Calu3 (cell line): ENCODE data around the gene ZC3H6. TPM values are rescaled to one million over a fixed set of nuclear protein-coding genes. Genes with fewer than 3 reads are reported as not detected.

ENCODE experiments used
- Bru-seq: library from RNA; stranded (reverse); fragments of 400-500 nt; gene quantifications from one replicate; lab custom pipeline; 2021; lab: Mats Ljungman, UMichigan
- BruChase-seq, 2 experiments: library from RNA; stranded (reverse); fragments of 400-500 nt; gene quantifications; one replicate each; lab custom pipeline; 2021; lab: Mats Ljungman, UMichigan
- BruUV-seq: library from RNA; stranded (reverse); fragments of 400-500 nt; replicated peaks from 2 replicates; lab custom pipeline; 2021; lab: Mats Ljungman, UMichigan
- CTCF ChIA-PET: fragments of 300-600 bp; sonication (Branson Sonifier 250); formaldehyde crosslinking; loops from one replicate; lab custom pipeline; 2022; ENCODE audit warnings: antibody characterized with exemption; lab: Charles Lee
- DNase-seq: peaks from one replicate; pipeline ENCODE4 v3.0.0; 2022
- H3K27ac Mint-ChIP-seq: one replicate; pipeline ENCODE4 v1.8.0; 2022; ENCODE audit warnings: mixed read lengths; ENCODE audit not compliant: unreplicated experiment
- H3K27me3 Mint-ChIP-seq: one replicate; pipeline ENCODE4 v1.8.0; 2022; ENCODE audit warnings: mixed read lengths; ENCODE audit not compliant: unreplicated experiment
- H3K36me3 Mint-ChIP-seq: one replicate; pipeline ENCODE4 v1.8.0; 2022; ENCODE audit warnings: mild to moderate bottlenecking, moderate library complexity, mixed read lengths; ENCODE audit not compliant: insufficient read depth, unreplicated experiment
- H3K4me1 Mint-ChIP-seq: one replicate; pipeline ENCODE4 v1.8.0; 2022; ENCODE audit warnings: mild to moderate bottlenecking, low read depth, mixed read lengths; ENCODE audit not compliant: unreplicated experiment
- H3K4me3 Mint-ChIP-seq: one replicate; pipeline ENCODE4 v1.8.0; 2022; ENCODE audit warnings: mild to moderate bottlenecking, low read depth, moderate library complexity, mixed read lengths; ENCODE audit not compliant: unreplicated experiment
- H3K9me3 Mint-ChIP-seq: one replicate; pipeline ENCODE4 v1.8.0; 2022; ENCODE audit warnings: low read depth, mixed read lengths; ENCODE audit not compliant: unreplicated experiment
- CTCF ChIP-seq: fragments of 200-600 bp; IDR thresholded peaks from one replicate; pipeline ENCODE4 v1.8.0; 2022; ENCODE audit warnings: antibody characterized with exemption; ENCODE audit not compliant: unreplicated experiment
- intact Hi-C: fragments of 100-400 bp; cut with micrococcal nuclease; formaldehyde crosslinking; loops from one replicate; pipeline ENCODE4 v1.10.0; 2022; ENCODE audit not compliant: unreplicated experiment
- long read RNA-seq: library from polyadenylated mRNA; stranded (forward); transcript quantifications from one replicate; pipeline ENCODE4 v2.0.0, GENCODE V29; 2022
- total RNA-seq: library from RNA; stranded (reverse); gene quantifications from 2 replicates; pipeline ENCODE4 v1.2.3, GENCODE V29; 2022

Gene ZC3H6
- total RNA-seq (4.4 and 6.6 TPM in 2 replicates), Bru-seq, nascent RNA (percentile 63 among the genes with signal in this experiment), BruChase-seq, experiment 1, labeled RNA remaining after a 6-hour chase (percentile 71 among the genes with signal in this experiment), BruChase-seq, experiment 2, labeled RNA remaining after a 2-hour chase (percentile 69 among the genes with signal in this experiment)
- long read RNA-seq = 0 reads

- H3K4me1 Mint-ChIP-seq = no peaks in the 10 kb centered on the region
- intact Hi-C loops = no loop called here
- TF ChIP-seq CTCF = no peak
- peak within 1 kb of the TSS; percentile 91 for H3K4me3 Mint-ChIP-seq
- no TSS peak for BruUV-seq
- no peaks in the 10 kb centered on the region for H3K27me3 Mint-ChIP-seq
- DNase-seq = peak; percentile 99
- CTCF ChIA-PET = interaction anchor here (0.7 kb wide), 1 partner anchor 378 kb away, joined by 3 read pairs; no protein-coding TSS in a partner anchor
- H3K27ac Mint-ChIP-seq = peak within 1 kb of the TSS; percentile 93
- H3K36me3 Mint-ChIP-seq = peaks cover 22% of the 10 kb centered on the region
- H3K9me3 Mint-ChIP-seq = no peaks in the 10 kb centered on the region
These were observed at the start of gene ZC3H6 for GRCh38 chr2:112275311-112275886. Gene ZC3H6, plus strand, starts transcription at chr2:112275597. Its CDS starts 398 bp downstream, at chr2:112275995.

DNA sequence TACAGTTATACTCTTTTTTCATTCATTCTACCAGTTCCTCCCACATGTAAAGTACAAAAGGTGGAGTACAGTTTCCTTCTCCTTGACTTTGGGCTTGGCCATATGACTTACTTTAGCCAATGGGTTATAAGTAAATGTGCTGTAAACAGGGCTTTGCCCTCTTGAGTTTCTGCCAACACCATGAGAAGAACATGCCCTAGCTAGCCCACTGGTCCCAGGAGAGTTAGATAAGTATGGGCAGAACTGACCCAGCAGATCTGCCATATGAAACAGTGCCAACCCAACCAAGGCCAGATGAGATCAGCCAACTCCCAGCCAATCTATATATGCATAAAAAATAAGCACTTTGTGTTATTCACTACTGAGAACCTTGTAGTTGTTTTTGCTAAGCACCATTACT lies 46.0 kb upstream of the ZC3H6 start:
- Mint-ChIP-seq H3K9me3 (no peaks in the 10 kb centered on the region), H3K36me3 (no peaks in the 10 kb centered on the region), H3K27ac (no peak overlapping the region), H3K4me3 (no peak overlapping the region), H3K4me1 (no peaks in the 10 kb centered on the region), H3K27me3 (no peaks in the 10 kb centered on the region)
- CTCF ChIA-PET = no interaction called here
- no peak for DNase-seq
- no peak for TF ChIP-seq CTCF
- BruUV-seq = no TSS peak
- intact Hi-C loops = no loop called here

DNA sequence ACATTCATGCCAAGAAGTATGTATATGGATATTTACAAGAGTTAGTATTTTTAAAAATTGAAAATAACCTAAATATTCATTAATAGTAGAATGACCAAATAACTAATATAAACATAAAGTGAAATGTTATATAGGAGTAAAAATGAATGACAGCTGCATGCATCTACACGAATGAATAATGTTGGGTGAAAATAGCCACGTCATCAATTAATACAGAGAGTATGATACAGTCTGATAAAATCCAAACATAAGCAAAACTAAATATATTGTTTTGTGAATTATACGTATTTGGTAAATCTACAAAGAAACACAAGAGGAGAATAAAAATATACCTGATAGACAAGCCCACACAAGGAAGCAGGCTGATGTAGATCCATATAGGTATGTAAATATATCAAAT lies 45.0 kb upstream of the ZC3H6 start:
- CTCF ChIA-PET = no interaction called here
- Mint-ChIP-seq H3K27ac (no peak overlapping the region), H3K36me3 (no peaks in the 10 kb centered on the region), H3K27me3 (no peaks in the 10 kb centered on the region), H3K4me1 (no peaks in the 10 kb centered on the region), H3K4me3 (no peak overlapping the region), H3K9me3 (no peaks in the 10 kb centered on the region)
- no peak for TF ChIP-seq CTCF
- intact Hi-C loops = no loop called here
- no peak for DNase-seq
- no TSS peak for BruUV-seq

- BruUV-seq = no TSS peak
- Mint-ChIP-seq H3K27ac (no peak overlapping the region), H3K27me3 (no peaks in the 10 kb centered on the region), H3K9me3 (no peaks in the 10 kb centered on the region), H3K36me3 (no peaks in the 10 kb centered on the region), H3K4me3 (no peak overlapping the region), H3K4me1 (no peaks in the 10 kb centered on the region)
- intact Hi-C loops = no loop called here
- CTCF ChIA-PET = no interaction called here
- TF ChIP-seq CTCF = no peak
- no peak for DNase-seq
These were observed 35.5 kb upstream of the ZC3H6 start for GRCh38 chr2:112239862-112240261.
